ENCODE data around the gene HS6ST1. TPM values are rescaled to one million over a fixed set of nuclear protein-coding genes. Genes with fewer than 3 reads are reported as not detected.

The HS6ST1 gene
- polyA plus RNA-seq, 1 experiment, result 12.9 TPM

- Histone ChIP-seq H3K27me3 (ENCODE audit: control insufficient read depth, insufficient read depth, low read length) (no peaks in the 10 kb centered on the region), H3K4me3 (ENCODE audit: low read depth, low read length) (no peak overlapping the region), H3K36me3 (ENCODE audit: control insufficient read depth, insufficient read depth, low read length) (peaks cover 1% of the 10 kb centered on the region)
- no peak for TF ChIP-seq CTCF (IDR thresholded peaks at IDR 0.05; ENCODE audit: insufficient read depth, low read depth, low read length)
- POLR2A ChIA-PET, result no interaction called here
- CTCF ChIA-PET, result no interaction called here
- no peak for DNase-seq (ENCODE audit: low read depth)
Measured at GRCh38 chr2:128264881-128265607, 53.6 kb downstream of the HS6ST1 start.

- CTCF ChIA-PET, result no interaction called here
- Histone ChIP-seq H3K36me3 (ENCODE audit: control insufficient read depth, insufficient read depth, low read length) (peaks cover 1% of the 10 kb centered on the region), H3K27me3 (ENCODE audit: control insufficient read depth, insufficient read depth, low read length) (no peaks in the 10 kb centered on the region), H3K4me3 (ENCODE audit: low read depth, low read length) (no peak overlapping the region)
- DNase-seq (ENCODE audit: low read depth), result no peak
- no peak for TF ChIP-seq CTCF (IDR thresholded peaks at IDR 0.05; ENCODE audit: insufficient read depth, low read depth, low read length)
- POLR2A ChIA-PET, result no interaction called here
Measured at GRCh38 chr2:128263902-128264331, 54.8 kb downstream of the HS6ST1 start.

GRCh38 chr2:128262315-128263253 is 56.1 kb downstream of the HS6ST1 start:
- no peak for TF ChIP-seq CTCF (IDR thresholded peaks at IDR 0.05; ENCODE audit: insufficient read depth, low read depth, low read length)
- Histone ChIP-seq H3K4me3 (ENCODE audit: low read depth, low read length) (no peak overlapping the region), H3K36me3 (ENCODE audit: control insufficient read depth, insufficient read depth, low read length) (no peaks in the 10 kb centered on the region; the same call in 1 of the 2 replicates), H3K27me3 (ENCODE audit: control insufficient read depth, insufficient read depth, low read length) (no peaks in the 10 kb centered on the region)
- no peak for DNase-seq (ENCODE audit: low read depth)
- ChIA-PET CTCF (no interaction called here), POLR2A (no interaction called here)

- Histone ChIP-seq H3K4me3 (ENCODE audit: low read depth, low read length) (no peak overlapping the region), H3K27me3 (ENCODE audit: control insufficient read depth, insufficient read depth, low read length) (no peaks in the 10 kb centered on the region), H3K36me3 (ENCODE audit: control insufficient read depth, insufficient read depth, low read length) (no peaks in the 10 kb centered on the region; the same call in 1 of the 2 replicates)
- TF ChIP-seq CTCF (IDR thresholded peaks at IDR 0.05; ENCODE audit: insufficient read depth, low read depth, low read length), result no peak
- DNase-seq (ENCODE audit: low read depth), result no peak
- ChIA-PET POLR2A (no interaction called here), CTCF (interaction anchor here (1.1 kb wide), 1 partner anchor 9 kb away, joined by 3 read pairs; no protein-coding TSS in a partner anchor)
Measured at GRCh38 chr2:128261245-128262128, 57.2 kb downstream of the HS6ST1 start.

All from BJ (cell line).